ENCODE measurements around the gene SPSB4. TPM values are rescaled to one million over a fixed set of nuclear protein-coding genes. Genes with fewer than 3 reads are reported as not detected.

Gene SPSB4
- total and polyA plus RNA-seq, 2 donors (not counting 3 experiments of a cell fraction or from before 2014, with no cell fraction given): 0.06 to 0.22 TPM

- POLR2A ChIA-PET: no interaction called here
- H3K36me3 ChIP-seq (ENCODE audit: control insufficient read depth in 2 of 2, extremely low read depth in 1 of 2, insufficient read depth in 2 of 2, low read length in 2 of 2): no peaks in the 10 kb centered on the region
- H3K9me1 ChIP-seq (replicated peaks; ENCODE audit: control insufficient read depth, extremely low read depth, insufficient read depth, low read length): no peaks in the 10 kb centered on the region
- H2AFZ ChIP-seq (ENCODE audit: low read depth, low read length): no peak overlapping the region
- H4K20me1 ChIP-seq (replicated peaks; ENCODE audit: control insufficient read depth, extremely low read depth, insufficient read depth, low read length): no peaks in the 10 kb centered on the region
- H3K27me3 ChIP-seq (ENCODE audit: control insufficient read depth in 2 of 2, insufficient read depth in 2 of 2, low read length in 2 of 2): no peaks in the 10 kb centered on the region
- no peak for TF ChIP-seq JUN (IDR thresholded peaks at IDR 0.05; ENCODE audit: borderline replicate concordance, insufficient read depth, insufficient read length, low read depth)
- TF ChIP-seq EZH2 (IDR thresholded peaks at IDR 0.05; ENCODE audit: borderline replicate concordance, low read depth, low read length, severe bottlenecking): no peak
- no peak for TF ChIP-seq POLR2A (IDR thresholded peaks at IDR 0.05; ENCODE audit: low read depth, low read length)
- no peak for TF ChIP-seq CTCF (IDR thresholded peaks at IDR 0.05; ENCODE audit: extremely low read depth in 1 of 2, insufficient read depth in 1 of 2, low read depth in 1 of 2, low read length in 2 of 2)
- no peak for TF ChIP-seq MYC (IDR thresholded peaks at IDR 0.05; ENCODE audit: low read depth, low read length)
- TF ChIP-seq MAX (IDR thresholded peaks at IDR 0.05; ENCODE audit: insufficient read depth, insufficient read length): no peak
- no peak for TF ChIP-seq POLR2AphosphoS5 (IDR thresholded peaks at IDR 0.05; ENCODE audit: insufficient read depth, low read depth, low read length)
- no peak for TF ChIP-seq GATA2 (IDR thresholded peaks at IDR 0.05; ENCODE audit: insufficient read depth, insufficient read length, low read depth, low read length)
- no peak for TF ChIP-seq FOS (IDR thresholded peaks at IDR 0.05; ENCODE audit: borderline replicate concordance, insufficient read depth, low read length)
- no peak overlapping the region for H3K9ac ChIP-seq (replicated peaks; ENCODE audit: extremely low read depth, insufficient read depth, low read length)
- DNase-seq (ENCODE audit: low read depth, low spot score): no peak
- no peaks in the 10 kb centered on the region for H3K9me3 ChIP-seq (replicated peaks; ENCODE audit: control insufficient read depth, insufficient read depth, low read length)
- no peaks in the 10 kb centered on the region for H3K4me1 ChIP-seq (ENCODE audit: control insufficient read depth, extremely low read depth, insufficient read depth, low read length)
- dilution Hi-C loops (cut with MboI; ENCODE audit: extremely low pct_ligation_motif_present, low sequenced_read_pairs): no loop called here
- intact Hi-C loops (cut with micrococcal nuclease): no loop called here
- no TSS peak for BruUV-seq (replicated peaks)
- FAIRE-seq: no peak
- no peak overlapping the region for H3K4me2 ChIP-seq (ENCODE audit: insufficient read depth, low read length)
- no peaks in the 10 kb centered on the region for H3K79me2 ChIP-seq (ENCODE audit: control insufficient read depth, insufficient read depth, low read length)
- no peak overlapping the region for H3K4me3 ChIP-seq (replicated peaks in 1 of 3; ENCODE audit: insufficient read depth in 1 of 3, low read depth in 1 of 3, low read length in 3 of 3)
- no peak overlapping the region for H3K27ac ChIP-seq (ENCODE audit: insufficient read depth, low read depth, low read length)
- CTCF ChIA-PET: no interaction called here
Measured at GRCh38 chr3:141122455-141123030, 71.4 kb downstream of the SPSB4 start.
